ENCODE data around the gene ENO1. TPM values are rescaled to one million over a fixed set of nuclear protein-coding genes. Genes with fewer than 3 reads are reported as not detected.

The ENO1 gene
- total and polyA plus RNA-seq, 2 donors (not counting 3 experiments of a cell fraction or from before 2014, with no cell fraction given), result 1,111 to 1,593 TPM

DNA sequence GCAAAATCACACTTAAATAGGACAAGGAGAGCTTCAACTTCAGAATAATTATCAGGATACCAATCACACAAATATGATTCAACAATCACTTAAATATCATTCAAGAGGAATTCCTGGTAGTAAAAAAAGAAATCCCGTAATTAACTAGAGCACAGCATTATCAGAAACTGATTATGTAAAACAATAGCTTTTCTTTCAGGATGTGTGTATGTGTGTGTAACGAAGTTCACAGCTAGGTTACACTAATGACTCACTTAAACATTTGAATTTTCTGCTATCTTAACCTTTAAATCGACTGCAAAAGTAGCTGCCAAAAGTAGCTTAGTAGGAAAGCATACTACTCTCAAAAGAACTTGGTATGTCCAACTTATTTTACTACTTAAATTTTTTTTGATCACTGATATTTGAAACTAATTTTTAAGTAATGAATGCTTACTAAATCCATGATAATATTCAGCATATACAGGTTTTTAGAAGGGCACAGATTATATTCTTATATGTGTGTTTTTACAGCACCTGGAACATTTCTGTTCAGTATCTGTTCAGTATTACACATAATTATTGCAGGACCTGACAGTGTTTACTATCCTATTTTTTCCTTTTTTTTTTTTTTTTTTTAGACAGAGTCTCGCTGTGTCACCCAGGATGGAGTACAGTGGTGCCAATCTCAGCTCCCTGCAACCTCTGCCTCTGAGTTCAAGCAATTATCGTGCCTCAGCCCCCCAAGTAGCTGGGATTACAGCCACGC, 65.3 kb downstream of the ENO1 start:
- Histone ChIP-seq H2AFZ (ENCODE audit: low read depth, low read length) (no peak overlapping the region), H3K27ac (ENCODE audit: insufficient read depth, low read depth, low read length) (peak overlapping the region; percentile 67), H3K9ac (replicated peaks; ENCODE audit: extremely low read depth, insufficient read depth, low read length) (peak overlapping the region; percentile 62), H3K36me3 (ENCODE audit: control insufficient read depth in 2 of 2, extremely low read depth in 1 of 2, insufficient read depth in 2 of 2, low read length in 2 of 2) (no peaks in the 10 kb centered on the region), H3K9me3 (replicated peaks; ENCODE audit: control insufficient read depth, insufficient read depth, low read length) (no peaks in the 10 kb centered on the region), H3K4me3 (replicated peaks in 1 of 3; ENCODE audit: insufficient read depth in 1 of 3, low read depth in 1 of 3, low read length in 3 of 3) (peak overlapping the region in 1 of 3 experiments; percentile 57), H3K79me2 (ENCODE audit: control insufficient read depth, insufficient read depth, low read length) (peaks cover 49% of the 10 kb centered on the region), H3K27me3 (ENCODE audit: control insufficient read depth in 2 of 2, insufficient read depth in 2 of 2, low read length in 2 of 2) (no peaks in the 10 kb centered on the region), H4K20me1 (replicated peaks; ENCODE audit: control insufficient read depth, extremely low read depth, insufficient read depth, low read length) (no peaks in the 10 kb centered on the region), H3K4me2 (ENCODE audit: insufficient read depth, low read length) (peak overlapping the region; percentile 94), H3K9me1 (replicated peaks; ENCODE audit: control insufficient read depth, extremely low read depth, insufficient read depth, low read length) (no peaks in the 10 kb centered on the region), H3K4me1 (ENCODE audit: control insufficient read depth, extremely low read depth, insufficient read depth, low read length) (peaks cover 44% of the 10 kb centered on the region)
- CTCF ChIA-PET, result interaction anchor here (0.8 to 1.8 kb wide), 13 partner anchors 8 to 252 kb away, joined by 3 to 35 read pairs (median 4); no protein-coding TSS in a partner anchor
- TF ChIP-seq FOS (IDR thresholded peaks at IDR 0.05; ENCODE audit: borderline replicate concordance, insufficient read depth, low read length) (peak; percentile 71), JUN (IDR thresholded peaks at IDR 0.05; ENCODE audit: borderline replicate concordance, insufficient read depth, insufficient read length, low read depth) (peak; percentile 66), GATA2 (IDR thresholded peaks at IDR 0.05; ENCODE audit: insufficient read depth, insufficient read length, low read depth, low read length) (peak; percentile 76), POLR2A (IDR thresholded peaks at IDR 0.05; ENCODE audit: low read depth, low read length) (no peak), POLR2AphosphoS5 (IDR thresholded peaks at IDR 0.05; ENCODE audit: insufficient read depth, low read depth, low read length) (no peak)
- intact Hi-C loops (cut with micrococcal nuclease), result no loop called here
- no TSS peak for BruUV-seq (replicated peaks)
- FAIRE-seq (peak; percentile 79), DNase-seq (ENCODE audit: low read depth, low spot score) (peak; percentile 87)
- dilution Hi-C loops (cut with MboI; ENCODE audit: extremely low pct_ligation_motif_present, low sequenced_read_pairs), result no loop called here
- POLR2A ChIA-PET, result interaction anchor here (0.6 to 1.0 kb wide), 4 partner anchors 13 to 681 kb away, joined by 3 to 7 read pairs (median 4); no protein-coding TSS in a partner anchor

DNA sequence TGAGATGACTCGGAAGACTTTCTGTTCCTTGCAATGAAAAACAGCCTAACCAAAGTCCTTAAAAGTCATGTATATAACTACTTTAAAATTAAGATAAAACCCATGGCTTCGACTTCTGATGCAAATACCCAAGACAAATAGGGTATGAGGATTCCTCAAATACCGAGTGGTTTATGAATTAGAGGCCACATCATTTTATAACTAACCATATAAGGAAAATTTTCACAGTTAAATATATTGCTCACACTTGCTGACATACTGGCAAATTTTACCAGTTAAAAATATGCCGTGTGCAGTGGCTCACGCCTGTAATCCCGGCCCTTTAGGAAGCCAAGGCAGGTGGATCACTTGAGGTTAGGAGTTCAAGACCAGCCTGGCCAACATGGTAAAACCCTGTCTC, 66.4 kb downstream of the ENO1 start:
- POLR2A ChIA-PET, result interaction anchor here (0.6 kb wide), 1 partner anchor 161 kb away, joined by 3 read pairs; no protein-coding TSS in a partner anchor
- peaks cover 42% of the 10 kb centered on the region for H3K4me1 ChIP-seq (ENCODE audit: control insufficient read depth, extremely low read depth, insufficient read depth, low read length)
- no peak overlapping the region for H3K27ac ChIP-seq (ENCODE audit: insufficient read depth, low read depth, low read length)
- H3K79me2 ChIP-seq (ENCODE audit: control insufficient read depth, insufficient read depth, low read length), result peaks cover 47% of the 10 kb centered on the region
- H3K4me3 ChIP-seq (replicated peaks in 1 of 3; ENCODE audit: insufficient read depth in 1 of 3, low read depth in 1 of 3, low read length in 3 of 3), result no peak overlapping the region
- H3K4me2 ChIP-seq (ENCODE audit: insufficient read depth, low read length), result no peak overlapping the region
- H3K27me3 ChIP-seq (ENCODE audit: control insufficient read depth in 2 of 2, insufficient read depth in 2 of 2, low read length in 2 of 2), result no peaks in the 10 kb centered on the region
- no peaks in the 10 kb centered on the region for H4K20me1 ChIP-seq (replicated peaks; ENCODE audit: control insufficient read depth, extremely low read depth, insufficient read depth, low read length)
- no peaks in the 10 kb centered on the region for H3K9me1 ChIP-seq (replicated peaks; ENCODE audit: control insufficient read depth, extremely low read depth, insufficient read depth, low read length)
- no peaks in the 10 kb centered on the region for H3K9me3 ChIP-seq (replicated peaks; ENCODE audit: control insufficient read depth, insufficient read depth, low read length)
- no peak overlapping the region for H2AFZ ChIP-seq (ENCODE audit: low read depth, low read length)
- dilution Hi-C loops (cut with MboI; ENCODE audit: extremely low pct_ligation_motif_present, low sequenced_read_pairs) (no loop called here), intact Hi-C loops (cut with micrococcal nuclease) (no loop called here)
- no TSS peak for BruUV-seq (replicated peaks)
- no peak for FAIRE-seq
- H3K36me3 ChIP-seq (ENCODE audit: control insufficient read depth in 2 of 2, extremely low read depth in 1 of 2, insufficient read depth in 2 of 2, low read length in 2 of 2), result no peaks in the 10 kb centered on the region
- TF ChIP-seq JUN (IDR thresholded peaks at IDR 0.05; ENCODE audit: borderline replicate concordance, insufficient read depth, insufficient read length, low read depth), result no peak
- TF ChIP-seq, protein P1, sequence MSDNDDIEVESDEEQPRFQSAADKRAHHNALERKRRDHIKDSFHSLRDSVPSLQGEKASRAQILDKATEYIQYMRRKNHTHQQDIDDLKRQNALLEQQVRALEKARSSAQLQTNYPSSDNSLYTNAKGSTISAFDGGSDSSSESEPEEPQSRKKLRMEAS (IDR thresholded peaks at IDR 0.05; ENCODE audit: insufficient read depth, insufficient read length), result no peak
- no peak for TF ChIP-seq FOS (IDR thresholded peaks at IDR 0.05; ENCODE audit: borderline replicate concordance, insufficient read depth, low read length)
- no peak for TF ChIP-seq GATA2 (IDR thresholded peaks at IDR 0.05; ENCODE audit: insufficient read depth, insufficient read length, low read depth, low read length)
- TF ChIP-seq, protein P2, sequence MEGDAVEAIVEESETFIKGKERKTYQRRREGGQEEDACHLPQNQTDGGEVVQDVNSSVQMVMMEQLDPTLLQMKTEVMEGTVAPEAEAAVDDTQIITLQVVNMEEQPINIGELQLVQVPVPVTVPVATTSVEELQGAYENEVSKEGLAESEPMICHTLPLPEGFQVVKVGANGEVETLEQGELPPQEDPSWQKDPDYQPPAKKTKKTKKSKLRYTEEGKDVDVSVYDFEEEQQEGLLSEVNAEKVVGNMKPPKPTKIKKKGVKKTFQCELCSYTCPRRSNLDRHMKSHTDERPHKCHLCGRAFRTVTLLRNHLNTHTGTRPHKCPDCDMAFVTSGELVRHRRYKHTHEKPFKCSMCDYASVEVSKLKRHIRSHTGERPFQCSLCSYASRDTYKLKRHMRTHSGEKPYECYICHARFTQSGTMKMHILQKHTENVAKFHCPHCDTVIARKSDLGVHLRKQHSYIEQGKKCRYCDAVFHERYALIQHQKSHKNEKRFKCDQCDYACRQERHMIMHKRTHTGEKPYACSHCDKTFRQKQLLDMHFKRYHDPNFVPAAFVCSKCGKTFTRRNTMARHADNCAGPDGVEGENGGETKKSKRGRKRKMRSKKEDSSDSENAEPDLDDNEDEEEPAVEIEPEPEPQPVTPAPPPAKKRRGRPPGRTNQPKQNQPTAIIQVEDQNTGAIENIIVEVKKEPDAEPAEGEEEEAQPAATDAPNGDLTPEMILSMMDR (IDR thresholded peaks at IDR 0.05; ENCODE audit: extremely low read depth in 1 of 2, insufficient read depth in 1 of 2, low read depth in 1 of 2, low read length in 2 of 2), result no peak
- no peak for TF ChIP-seq MYC (IDR thresholded peaks at IDR 0.05; ENCODE audit: low read depth, low read length)
- no peak for TF ChIP-seq EZH2 (IDR thresholded peaks at IDR 0.05; ENCODE audit: borderline replicate concordance, low read depth, low read length, severe bottlenecking)
- TF ChIP-seq POLR2A (IDR thresholded peaks at IDR 0.05; ENCODE audit: low read depth, low read length), result no peak
- no peak for TF ChIP-seq POLR2AphosphoS5 (IDR thresholded peaks at IDR 0.05; ENCODE audit: insufficient read depth, low read depth, low read length)
- H3K9ac ChIP-seq (replicated peaks; ENCODE audit: extremely low read depth, insufficient read depth, low read length), result no peak overlapping the region
- DNase-seq (ENCODE audit: low read depth, low spot score), result no peak
- CTCF ChIA-PET, result interaction anchor here (1.4 to 1.8 kb wide), 5 partner anchors 10 to 251 kb away, joined by 3 to 35 read pairs (median 6); no protein-coding TSS in a partner anchor

All from endothelial cell of umbilical vein (primary cell).